ENCODE results near the gene NFKBIE. TPM values are rescaled to one million over a fixed set of nuclear protein-coding genes. Genes with fewer than 3 reads are reported as not detected.

NFKBIE gene
- total and polyA plus RNA-seq, 9 of the 15 experiments (the other 6 are each of a cell fraction or from before 2014, with no cell fraction given), result 2.1 to 16.4 (median 11.7) TPM

GRCh38 chr6:44312901-44313788 lies 47.8 kb upstream of the NFKBIE start, which contains the start of gene AARS2 (continued):
- no peak for TF ChIP-seq SETDB1 (IDR thresholded peaks at IDR 0.05; ENCODE audit: low read length)
- TF ChIP-seq KHSRP (IDR thresholded peaks at IDR 0.05), result no peak
- peak; percentile 58; the same call in 1 of the 2 replicates for TF ChIP-seq ZNF197 (CRISPR knock-in tag; IDR thresholded peaks at IDR 0.05; ENCODE audit: low read depth)
- no peak for TF ChIP-seq IRF2 (CRISPR knock-in tag; IDR thresholded peaks at IDR 0.05)
- TF ChIP-seq NR1H2 (CRISPR knock-in tag; IDR thresholded peaks at IDR 0.05), result no peak
- TF ChIP-seq ZC3H11A (IDR thresholded peaks at IDR 0.05; ENCODE audit: low read depth, low read length), result no peak
- TF ChIP-seq MITF (IDR thresholded peaks at IDR 0.05), result peak; percentile 49; the same call in 1 of the 2 replicates
- TF ChIP-seq ZNF655 (CRISPR knock-in tag; IDR thresholded peaks at IDR 0.05), result no peak
- TF ChIP-seq MAX (CRISPR knock-in tag; IDR thresholded peaks at IDR 0.05), result peak; percentile 67
- no peak for TF ChIP-seq USF2 (CRISPR knock-in tag; IDR thresholded peaks at IDR 0.05)
- peak; percentile 90 for TF ChIP-seq CREB1 (IDR thresholded peaks at IDR 0.05)
- TF ChIP-seq CREB1 (CRISPR knock-in tag; IDR thresholded peaks at IDR 0.05), result peak; percentile 84
- TF ChIP-seq C11orf30 (IDR thresholded peaks at IDR 0.05; ENCODE audit: low read depth), result peak; percentile 96
- TF ChIP-seq HNRNPUL1 (IDR thresholded peaks at IDR 0.05; ENCODE audit: low read length), result no peak
- no peak for TF ChIP-seq ZNF324 (CRISPR knock-in tag; IDR thresholded peaks at IDR 0.05)
- no peak; a peak in 1 of 4 replicates for TF ChIP-seq SRF (CRISPR knock-in tag; IDR thresholded peaks at IDR 0.05)
- peak; percentile 81; the same call in 1 of the 2 replicates for TF ChIP-seq AFF4 (CRISPR knock-in tag; IDR thresholded peaks at IDR 0.05)
- peak; percentile 97 for TF ChIP-seq CBX1 (IDR thresholded peaks at IDR 0.05; ENCODE audit: low read depth)
- TF ChIP-seq JUND (IDR thresholded peaks at IDR 0.05; ENCODE audit: borderline replicate concordance, low read depth, low read length), result peak; percentile 86
- no peak; the same call in 2 of the 3 replicates for TF ChIP-seq JUND (tag; IDR thresholded peaks at IDR 0.05; ENCODE audit: borderline replicate concordance, low read depth, low read length)
- TF ChIP-seq SMARCA5 (IDR thresholded peaks at IDR 0.05), result peak; percentile 91
